Measurements from ENCODE around the gene OR5K1.

The OR5K1 gene

DNA sequence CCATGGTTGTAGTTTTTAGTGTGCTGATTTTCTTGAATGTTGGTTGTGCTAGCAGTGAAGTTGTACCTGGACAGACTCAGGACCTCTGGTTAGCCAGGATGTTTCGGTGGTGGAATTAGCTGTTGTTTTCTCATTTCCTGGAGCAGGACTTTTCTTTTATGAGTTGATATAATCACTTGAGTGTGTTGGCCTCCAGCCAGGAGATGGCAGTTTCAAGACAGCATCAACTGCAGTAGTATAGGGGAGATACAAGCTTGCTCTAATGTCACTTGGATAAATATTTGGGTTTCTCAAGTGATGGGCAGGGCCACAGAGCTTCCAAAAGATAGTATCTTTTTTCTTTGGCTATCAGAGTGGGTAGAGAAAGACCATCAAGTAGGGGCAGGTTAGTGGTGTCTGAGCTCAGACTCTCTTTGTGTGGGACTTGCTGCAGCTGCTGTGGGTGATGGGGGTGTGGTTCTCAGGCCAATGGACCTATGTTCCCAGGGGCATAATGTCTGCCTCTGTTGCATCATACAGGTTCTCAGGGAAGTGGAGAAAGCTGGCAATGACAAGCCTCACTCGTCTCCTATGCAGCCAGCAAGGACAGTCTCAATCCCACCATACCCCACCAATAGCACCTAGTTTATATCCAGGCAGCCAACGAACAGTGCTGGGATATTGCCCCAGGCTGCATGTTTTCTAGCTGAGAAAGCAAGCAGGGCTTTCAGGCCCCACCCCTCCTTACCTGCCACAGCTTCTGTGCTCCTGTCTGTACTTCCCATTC lies 19.9 kb downstream of the OR5K1 start:
- H3K4me2 ChIP-seq (ENCODE audit: low read length) = no peak overlapping the region
- H3K9ac ChIP-seq (ENCODE audit: low read depth, low read length) = no peak overlapping the region

DNA sequence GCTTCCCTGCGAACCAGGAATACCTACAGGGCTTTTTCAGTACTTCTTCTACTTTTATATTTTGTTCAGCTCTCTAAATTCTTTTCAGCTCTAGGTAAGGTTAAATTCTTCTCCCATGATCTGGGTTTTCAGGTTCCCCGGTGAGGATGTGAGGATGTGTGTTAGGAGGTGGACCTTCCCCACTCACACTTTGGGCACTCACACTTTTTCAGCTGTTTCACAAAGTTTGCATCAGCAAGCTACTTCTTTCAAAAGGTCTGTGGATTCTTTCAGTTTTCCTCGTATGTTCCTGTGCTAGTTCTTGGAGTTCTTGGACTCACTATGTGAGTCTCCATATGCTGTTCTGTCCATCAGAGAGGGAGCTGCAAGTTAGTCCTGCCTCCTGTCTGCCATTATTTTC lies 20.6 kb downstream of the OR5K1 start:
- H3K4me1 ChIP-seq (ENCODE audit: control insufficient read depth, insufficient read depth, low read length) = no peaks in the 10 kb centered on the region
- no peak overlapping the region for H3K9ac ChIP-seq (ENCODE audit: low read depth, low read length)
- no peaks in the 10 kb centered on the region for H3K9me3 ChIP-seq (replicated peaks; ENCODE audit: low read length)
- H3K36me3 ChIP-seq (ENCODE audit: insufficient read depth, low read length) = no peaks in the 10 kb centered on the region
- H3K4me2 ChIP-seq (ENCODE audit: low read length) = no peak overlapping the region
- H3K4me3 ChIP-seq (ENCODE audit: low read length) = no peak overlapping the region
- H3K27me3 ChIP-seq (ENCODE audit: control insufficient read depth, insufficient read depth, low read length) = no peaks in the 10 kb centered on the region

More for the DNA sequence above, 19.9 kb downstream of the OR5K1 start:
- H3K4me3 ChIP-seq (ENCODE audit: low read length) = no peak overlapping the region
- H3K27me3 ChIP-seq (ENCODE audit: control insufficient read depth, insufficient read depth, low read length) = no peaks in the 10 kb centered on the region
- H3K36me3 ChIP-seq (ENCODE audit: insufficient read depth, low read length) = no peaks in the 10 kb centered on the region
- no peaks in the 10 kb centered on the region for H3K4me1 ChIP-seq (ENCODE audit: control insufficient read depth, insufficient read depth, low read length)
- H3K9me3 ChIP-seq (replicated peaks; ENCODE audit: low read length) = no peaks in the 10 kb centered on the region

DNA sequence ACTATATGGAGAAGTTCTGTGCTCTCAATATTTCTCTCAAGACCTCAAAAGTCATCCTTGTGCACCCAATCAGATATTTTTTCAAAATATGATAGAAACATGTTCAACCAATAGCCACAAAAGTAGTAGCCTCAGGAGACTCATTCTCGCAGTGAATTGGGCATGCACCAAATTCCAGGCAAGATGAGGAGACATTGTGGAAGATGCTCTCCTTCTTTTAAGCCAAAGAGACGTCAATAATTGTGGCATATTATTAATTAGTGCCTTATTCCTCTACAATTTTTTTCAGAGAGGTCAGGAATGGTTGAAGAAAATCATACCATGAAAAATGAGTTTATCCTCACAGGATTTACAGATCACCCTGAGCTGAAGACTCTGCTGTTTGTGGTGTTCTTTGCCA lies 34.4 kb downstream of the OR5K1 start, which contains the start of gene OR5K2:
Gene OR5K2, plus strand, starts transcription at position 301 of the 400 bp plus-strand sequence. Its CDS starts 0 bp downstream, at position 301.
- Histone ChIP-seq H3K27me3 (ENCODE audit: control insufficient read depth, insufficient read depth, low read length) (peaks cover 22% of the 10 kb centered on the region), H3K9ac (ENCODE audit: low read depth, low read length) (no peak within 1 kb of the TSS), H3K9me3 (replicated peaks; ENCODE audit: low read length) (no peaks in the 10 kb centered on the region), H3K4me1 (ENCODE audit: control insufficient read depth, insufficient read depth, low read length) (no peaks in the 10 kb centered on the region), H3K4me2 (ENCODE audit: low read length) (no peak within 1 kb of the TSS), H3K4me3 (ENCODE audit: low read length) (no peak within 1 kb of the TSS), H3K36me3 (ENCODE audit: insufficient read depth, low read length) (no peaks in the 10 kb centered on the region)

DNA sequence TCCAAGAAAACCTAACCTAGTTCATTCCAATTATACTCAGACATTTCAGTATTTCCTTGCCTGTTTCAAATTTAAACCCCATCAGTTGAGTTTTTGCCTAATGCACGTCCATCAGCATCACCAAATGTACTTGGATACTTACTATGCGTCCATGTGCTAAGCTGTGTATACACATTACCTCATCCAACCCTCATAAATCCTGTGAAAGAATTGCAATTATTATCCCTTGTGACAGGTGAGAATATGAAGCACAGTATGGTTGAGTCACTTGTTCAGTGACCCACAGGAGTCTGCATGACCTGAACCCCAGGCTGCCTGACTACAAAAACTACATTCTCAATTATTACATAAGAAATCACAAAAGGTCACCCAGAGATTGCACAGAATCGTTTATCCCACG lies 37.0 kb downstream of the OR5K1 start:
- Histone ChIP-seq H3K4me2 (ENCODE audit: low read length) (no peak overlapping the region), H3K4me1 (ENCODE audit: control insufficient read depth, insufficient read depth, low read length) (no peaks in the 10 kb centered on the region), H3K9me3 (replicated peaks; ENCODE audit: low read length) (no peaks in the 10 kb centered on the region), H3K36me3 (ENCODE audit: insufficient read depth, low read length) (no peaks in the 10 kb centered on the region), H3K27me3 (ENCODE audit: control insufficient read depth, insufficient read depth, low read length) (peaks cover 6% of the 10 kb centered on the region), H3K9ac (ENCODE audit: low read depth, low read length) (no peak overlapping the region), H3K4me3 (ENCODE audit: low read length) (no peak overlapping the region)

DNA sequence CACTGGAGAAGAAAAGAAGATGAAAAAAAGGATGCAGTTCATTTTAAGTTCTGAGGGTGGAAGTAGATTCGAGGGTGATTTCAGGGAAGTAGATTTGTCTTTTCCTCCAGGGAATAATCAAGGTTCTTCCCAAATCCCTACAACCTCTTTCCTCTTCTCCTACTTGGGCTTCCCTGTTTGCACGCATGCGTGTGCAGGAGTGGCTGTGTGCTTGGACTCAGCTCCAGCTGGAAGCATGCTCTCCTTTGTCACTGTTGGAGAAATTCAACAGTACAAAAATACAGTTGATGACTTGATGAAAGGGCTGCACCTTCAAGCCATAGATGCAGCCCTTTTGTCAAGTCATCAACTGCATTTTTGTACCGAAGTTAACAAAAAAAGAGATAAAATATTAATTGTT lies 38.3 kb downstream of the OR5K1 start:
- Histone ChIP-seq H3K36me3 (ENCODE audit: insufficient read depth, low read length) (no peaks in the 10 kb centered on the region), H3K9ac (ENCODE audit: low read depth, low read length) (no peak overlapping the region), H3K27me3 (ENCODE audit: control insufficient read depth, insufficient read depth, low read length) (peaks cover 6% of the 10 kb centered on the region), H3K9me3 (replicated peaks; ENCODE audit: low read length) (no peaks in the 10 kb centered on the region), H3K4me2 (ENCODE audit: low read length) (no peak overlapping the region), H3K4me1 (ENCODE audit: control insufficient read depth, insufficient read depth, low read length) (no peaks in the 10 kb centered on the region), H3K4me3 (ENCODE audit: low read length) (no peak overlapping the region)

DNA sequence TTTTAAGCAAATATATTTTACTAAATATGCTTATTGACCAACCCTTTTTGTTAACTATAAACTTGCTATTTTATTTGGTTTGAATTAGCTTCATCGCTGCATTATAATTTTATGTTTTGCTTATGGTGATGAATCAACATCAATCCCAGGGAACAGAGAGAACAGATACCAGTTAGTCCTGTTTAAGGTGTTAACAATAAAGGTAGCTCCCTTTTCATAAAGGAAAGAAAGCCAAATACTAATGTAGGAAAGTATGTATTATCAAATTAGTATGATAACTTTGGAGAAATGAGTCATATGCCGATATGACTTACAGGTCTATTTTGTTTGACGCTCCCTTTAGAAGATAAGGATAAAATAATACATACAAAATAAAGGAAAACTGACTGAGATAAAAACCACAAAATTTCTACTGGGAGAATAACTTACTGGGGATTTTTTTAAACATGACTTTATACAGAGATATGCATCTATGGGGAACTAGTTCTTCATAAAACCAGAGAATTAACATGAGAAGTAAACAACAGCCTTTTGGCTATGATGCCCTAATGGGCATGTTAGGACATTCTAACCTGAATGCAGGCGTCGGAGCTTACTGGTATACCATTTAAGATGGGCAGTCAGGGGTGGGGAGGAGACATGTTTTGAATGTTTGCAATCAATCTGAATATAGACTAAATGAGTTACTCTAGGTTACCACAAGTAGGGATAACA lies 39.0 kb downstream of the OR5K1 start:
- Histone ChIP-seq H3K4me1 (ENCODE audit: control insufficient read depth, insufficient read depth, low read length) (no peaks in the 10 kb centered on the region), H3K9me3 (replicated peaks; ENCODE audit: low read length) (no peaks in the 10 kb centered on the region), H3K4me2 (ENCODE audit: low read length) (no peak overlapping the region), H3K27me3 (ENCODE audit: control insufficient read depth, insufficient read depth, low read length) (peaks cover 5% of the 10 kb centered on the region), H3K36me3 (ENCODE audit: insufficient read depth, low read length) (no peaks in the 10 kb centered on the region), H3K4me3 (ENCODE audit: low read length) (no peak overlapping the region), H3K9ac (ENCODE audit: low read depth, low read length) (no peak overlapping the region)

DNA sequence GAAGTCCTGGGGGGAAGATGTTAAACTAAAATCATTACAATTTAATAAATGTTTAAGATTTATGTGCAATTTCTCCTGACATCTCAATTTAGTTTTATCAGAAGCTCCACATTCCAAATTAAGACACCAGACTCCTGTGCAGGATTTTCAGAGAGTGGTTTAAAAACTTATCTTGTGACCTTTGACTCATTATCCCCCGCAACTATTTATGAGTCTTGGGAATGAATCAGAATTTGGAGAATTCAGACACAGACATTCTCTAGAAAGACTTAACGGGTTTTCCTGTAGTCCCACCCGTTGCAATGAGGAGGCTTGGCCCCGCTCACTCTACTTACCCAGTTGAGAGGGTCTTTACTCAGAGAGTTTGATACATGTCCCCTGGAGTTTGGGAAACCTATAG lies 41.5 kb downstream of the OR5K1 start:
- no peak overlapping the region for H3K4me3 ChIP-seq (ENCODE audit: low read length)
- no peak overlapping the region for H3K4me2 ChIP-seq (ENCODE audit: low read length)

DNA sequence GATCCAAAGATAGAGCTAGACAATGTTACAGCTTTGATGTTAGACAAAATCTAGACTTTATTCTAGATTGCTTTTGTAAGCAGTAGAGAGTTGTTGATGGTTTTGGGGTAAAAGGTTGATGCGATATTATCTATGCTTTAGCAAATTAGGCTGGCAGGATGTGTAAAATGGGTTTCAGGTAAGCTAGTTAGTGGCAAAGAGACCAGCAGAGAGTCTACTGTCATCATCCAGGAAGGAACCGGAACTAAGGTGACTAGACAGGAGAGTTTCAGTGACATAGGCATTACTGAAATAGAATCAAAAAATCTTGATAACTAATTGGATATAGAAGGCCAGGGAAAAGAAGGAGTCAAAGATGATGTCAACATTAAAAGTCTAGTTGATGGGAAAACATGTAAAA lies 45.6 kb downstream of the OR5K1 start:
- Histone ChIP-seq H3K9me3 (replicated peaks; ENCODE audit: low read length) (no peaks in the 10 kb centered on the region), H3K9ac (ENCODE audit: low read depth, low read length) (no peak overlapping the region), H3K27me3 (ENCODE audit: control insufficient read depth, insufficient read depth, low read length) (no peaks in the 10 kb centered on the region), H3K4me2 (ENCODE audit: low read length) (no peak overlapping the region), H3K36me3 (ENCODE audit: insufficient read depth, low read length) (no peaks in the 10 kb centered on the region), H3K4me3 (ENCODE audit: low read length) (no peak overlapping the region), H3K4me1 (ENCODE audit: control insufficient read depth, insufficient read depth, low read length) (no peaks in the 10 kb centered on the region)

More for the DNA sequence above, 41.5 kb downstream of the OR5K1 start:
- H3K27me3 ChIP-seq (ENCODE audit: control insufficient read depth, insufficient read depth, low read length) = no peaks in the 10 kb centered on the region
- H3K36me3 ChIP-seq (ENCODE audit: insufficient read depth, low read length) = no peaks in the 10 kb centered on the region
- no peak overlapping the region for H3K9ac ChIP-seq (ENCODE audit: low read depth, low read length)
- H3K9me3 ChIP-seq (replicated peaks; ENCODE audit: low read length) = no peaks in the 10 kb centered on the region
- no peaks in the 10 kb centered on the region for H3K4me1 ChIP-seq (ENCODE audit: control insufficient read depth, insufficient read depth, low read length)

DNA sequence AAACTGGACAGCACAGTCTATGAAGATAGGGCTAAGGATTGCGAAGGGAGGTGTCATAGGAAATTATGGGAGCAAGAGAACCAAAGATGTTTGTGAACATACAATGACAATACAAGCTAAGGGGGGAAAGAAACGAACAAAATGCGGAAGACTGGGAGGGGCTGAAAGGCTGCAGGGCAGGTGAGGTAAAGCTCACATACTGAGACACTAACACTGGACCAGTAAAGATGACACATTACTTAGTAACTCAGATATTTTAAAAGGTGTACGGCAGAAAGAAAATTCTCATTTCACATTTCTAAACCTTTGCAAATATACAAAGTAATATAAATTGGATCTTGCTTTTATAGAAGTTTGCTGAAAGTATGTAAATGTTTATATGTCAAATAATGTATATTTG lies 49.6 kb downstream of the OR5K1 start:
- no peak overlapping the region for H3K4me3 ChIP-seq (ENCODE audit: low read length)
- no peaks in the 10 kb centered on the region for H3K27me3 ChIP-seq (ENCODE audit: control insufficient read depth, insufficient read depth, low read length)
- no peaks in the 10 kb centered on the region for H3K9me3 ChIP-seq (replicated peaks; ENCODE audit: low read length)
- no peaks in the 10 kb centered on the region for H3K4me1 ChIP-seq (ENCODE audit: control insufficient read depth, insufficient read depth, low read length)
- H3K9ac ChIP-seq (ENCODE audit: low read depth, low read length) = no peak overlapping the region
- H3K36me3 ChIP-seq (ENCODE audit: insufficient read depth, low read length) = peaks cover 25% of the 10 kb centered on the region
- no peak overlapping the region for H3K4me2 ChIP-seq (ENCODE audit: low read length)

DNA sequence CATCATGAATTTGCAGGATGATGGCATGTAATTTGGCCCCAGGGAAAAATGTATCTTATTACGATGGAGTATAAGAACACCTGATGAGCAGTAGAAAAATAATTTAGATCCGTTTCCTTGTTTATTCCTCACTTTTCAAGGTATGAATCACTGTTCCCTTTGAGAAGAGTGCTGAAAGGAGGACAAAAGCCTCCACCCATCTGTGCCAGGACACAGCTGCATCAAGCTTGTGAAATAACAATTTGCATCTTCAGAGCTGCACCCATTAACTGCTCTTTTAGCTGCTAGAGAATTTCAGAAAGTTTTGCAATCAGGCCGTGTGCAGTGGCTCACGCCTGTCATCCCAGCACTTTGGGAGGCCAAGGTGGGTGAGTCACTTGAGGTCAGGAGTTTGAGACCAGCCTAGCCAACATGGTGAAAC lies 50.1 kb downstream of the OR5K1 start:
- peaks cover 30% of the 10 kb centered on the region for H3K36me3 ChIP-seq (ENCODE audit: insufficient read depth, low read length)
- no peaks in the 10 kb centered on the region for H3K4me1 ChIP-seq (ENCODE audit: control insufficient read depth, insufficient read depth, low read length)
- H3K9ac ChIP-seq (ENCODE audit: low read depth, low read length) = no peak overlapping the region
- H3K4me3 ChIP-seq (ENCODE audit: low read length) = no peak overlapping the region
- H3K9me3 ChIP-seq (replicated peaks; ENCODE audit: low read length) = no peaks in the 10 kb centered on the region
- H3K4me2 ChIP-seq (ENCODE audit: low read length) = no peak overlapping the region
- no peaks in the 10 kb centered on the region for H3K27me3 ChIP-seq (ENCODE audit: control insufficient read depth, insufficient read depth, low read length)

DNA sequence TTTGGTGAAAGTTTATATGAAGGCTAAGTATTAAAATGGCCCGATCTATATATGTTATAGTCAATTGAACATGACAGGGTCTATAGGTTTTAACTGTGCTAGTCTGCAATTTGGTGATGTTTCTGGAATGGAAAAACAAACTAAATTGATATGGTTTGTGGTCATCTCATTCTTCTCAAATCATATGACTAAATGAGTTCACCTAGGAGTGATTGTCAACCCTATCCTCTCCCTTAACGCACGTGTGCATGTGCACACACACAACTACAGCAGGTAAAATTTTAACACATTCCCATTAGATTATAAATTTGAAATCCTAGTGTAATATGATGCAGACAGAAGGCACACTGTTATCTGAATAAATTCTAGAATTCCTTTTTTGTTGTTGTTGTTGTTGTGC lies 50.7 kb downstream of the OR5K1 start:
- no peak overlapping the region for H3K9ac ChIP-seq (ENCODE audit: low read depth, low read length)
- H3K27me3 ChIP-seq (ENCODE audit: control insufficient read depth, insufficient read depth, low read length) = no peaks in the 10 kb centered on the region
- H3K4me1 ChIP-seq (ENCODE audit: control insufficient read depth, insufficient read depth, low read length) = no peaks in the 10 kb centered on the region
- peaks cover 37% of the 10 kb centered on the region for H3K36me3 ChIP-seq (ENCODE audit: insufficient read depth, low read length)
- no peak overlapping the region for H3K4me2 ChIP-seq (ENCODE audit: low read length)
- no peak overlapping the region for H3K4me3 ChIP-seq (ENCODE audit: low read length)
- no peaks in the 10 kb centered on the region for H3K9me3 ChIP-seq (replicated peaks; ENCODE audit: low read length)

DNA sequence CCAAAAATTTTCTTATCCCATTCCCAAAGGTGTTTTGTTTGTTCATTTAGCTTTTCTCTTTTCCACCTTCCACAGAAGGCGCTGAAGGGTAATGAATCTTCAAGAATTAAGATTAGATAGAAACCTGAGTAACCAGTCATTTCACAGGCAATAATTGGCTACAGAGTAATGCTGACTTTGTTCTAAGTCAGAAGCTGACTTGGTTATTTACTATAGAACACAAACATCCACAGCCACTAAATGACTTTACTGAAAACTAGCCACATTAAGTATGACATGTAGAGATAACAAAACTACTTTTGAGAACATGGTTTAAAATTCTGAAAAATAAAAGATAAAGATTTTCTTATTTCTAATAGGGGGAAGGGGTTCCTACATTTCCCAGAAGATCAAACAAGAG lies 51.9 kb downstream of the OR5K1 start:
- Histone ChIP-seq H3K27me3 (ENCODE audit: control insufficient read depth, insufficient read depth, low read length) (no peaks in the 10 kb centered on the region), H3K4me1 (ENCODE audit: control insufficient read depth, insufficient read depth, low read length) (no peaks in the 10 kb centered on the region), H3K9ac (ENCODE audit: low read depth, low read length) (no peak overlapping the region), H3K9me3 (replicated peaks; ENCODE audit: low read length) (no peaks in the 10 kb centered on the region), H3K36me3 (ENCODE audit: insufficient read depth, low read length) (peaks cover 48% of the 10 kb centered on the region), H3K4me2 (ENCODE audit: low read length) (no peak overlapping the region), H3K4me3 (ENCODE audit: low read length) (no peak overlapping the region)
